PFSK-1 (cell line): ENCODE measurements around the gene ASIC4.

Experiments
- FOXP2 ChIP-seq: optimal IDR thresholded peaks from 2 replicates; pipeline ENCODE3; 2011; ENCODE audit warnings: borderline replicate concordance, control low read depth, inconsistent platforms; ENCODE audit not compliant: insufficient read depth; ENCODE audit errors: extremely low read length, extremely low read depth
- POLR2AphosphoS5 ChIP-seq: IDR thresholded peaks from 2 replicates; pipeline ENCODE4 v1.6.1; 2012; ENCODE audit warnings: low read depth, mild to moderate bottlenecking, control low read depth, low read length, moderate library complexity
- SIN3A ChIP-seq: IDR thresholded peaks from 2 replicates; pipeline ENCODE4 v1.6.1; 2012; ENCODE audit warnings: mild to moderate bottlenecking, low read length, moderate library complexity, borderline replicate concordance; ENCODE audit not compliant: insufficient read depth
- TAF1 ChIP-seq: IDR thresholded peaks from 2 replicates; pipeline ENCODE4 v1.6.1; 2012; ENCODE audit warnings: low read length, control low read depth, borderline replicate concordance; ENCODE audit not compliant: insufficient read depth
- TF ChIP-seq, protein P1 (sequence below), 2 experiments: IDR thresholded peaks; 2 replicates each; pipeline versions ENCODE4 v1.6.1 to v1.8.0; 2011 to 2012; ENCODE audit warnings: low read depth in 2 of 2, low read length in 2 of 2, control low read depth in 1 of 2, inconsistent platforms in 1 of 2, mild to moderate bottlenecking in 1 of 2, moderate library complexity in 1 of 2; ENCODE audit not compliant: insufficient read depth in 1 of 2

The ASIC4 gene

DNA sequence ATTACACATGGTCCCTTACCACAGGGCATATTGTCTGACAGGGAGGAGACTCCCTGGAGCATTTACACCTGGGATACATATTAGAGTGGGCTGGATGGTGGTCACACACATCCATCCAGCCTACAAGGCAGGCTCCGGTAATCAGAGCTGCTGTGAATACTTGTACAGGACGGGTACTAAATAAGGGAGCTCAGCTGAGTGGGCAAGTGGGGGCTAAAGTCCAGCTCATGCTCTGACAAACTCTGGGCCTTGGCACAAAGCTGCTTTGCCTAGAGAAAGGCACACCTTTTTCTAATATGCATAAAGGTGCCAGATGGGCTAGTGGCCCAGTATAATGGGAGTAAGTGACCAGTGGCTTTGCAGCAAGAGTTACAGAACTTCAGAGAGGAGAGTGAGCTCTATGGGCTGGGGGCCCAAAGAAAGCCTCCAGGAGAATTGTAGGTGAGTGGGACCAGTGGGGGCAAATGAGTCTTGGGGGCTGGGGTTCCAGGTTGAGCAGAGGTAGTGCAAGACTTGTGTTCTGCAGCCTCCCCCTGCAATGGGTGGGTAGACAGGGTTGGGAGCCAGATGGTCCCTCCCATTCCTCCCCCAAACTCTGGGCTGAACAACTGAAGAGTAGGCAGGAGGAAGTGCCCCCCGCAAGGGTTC is 31.1 kb downstream of the ASIC4 start:
- TF ChIP-seq TAF1: no peak
- TF ChIP-seq POLR2AphosphoS5: no peak
- TF ChIP-seq SIN3A: no peak
- TF ChIP-seq, protein P1, sequence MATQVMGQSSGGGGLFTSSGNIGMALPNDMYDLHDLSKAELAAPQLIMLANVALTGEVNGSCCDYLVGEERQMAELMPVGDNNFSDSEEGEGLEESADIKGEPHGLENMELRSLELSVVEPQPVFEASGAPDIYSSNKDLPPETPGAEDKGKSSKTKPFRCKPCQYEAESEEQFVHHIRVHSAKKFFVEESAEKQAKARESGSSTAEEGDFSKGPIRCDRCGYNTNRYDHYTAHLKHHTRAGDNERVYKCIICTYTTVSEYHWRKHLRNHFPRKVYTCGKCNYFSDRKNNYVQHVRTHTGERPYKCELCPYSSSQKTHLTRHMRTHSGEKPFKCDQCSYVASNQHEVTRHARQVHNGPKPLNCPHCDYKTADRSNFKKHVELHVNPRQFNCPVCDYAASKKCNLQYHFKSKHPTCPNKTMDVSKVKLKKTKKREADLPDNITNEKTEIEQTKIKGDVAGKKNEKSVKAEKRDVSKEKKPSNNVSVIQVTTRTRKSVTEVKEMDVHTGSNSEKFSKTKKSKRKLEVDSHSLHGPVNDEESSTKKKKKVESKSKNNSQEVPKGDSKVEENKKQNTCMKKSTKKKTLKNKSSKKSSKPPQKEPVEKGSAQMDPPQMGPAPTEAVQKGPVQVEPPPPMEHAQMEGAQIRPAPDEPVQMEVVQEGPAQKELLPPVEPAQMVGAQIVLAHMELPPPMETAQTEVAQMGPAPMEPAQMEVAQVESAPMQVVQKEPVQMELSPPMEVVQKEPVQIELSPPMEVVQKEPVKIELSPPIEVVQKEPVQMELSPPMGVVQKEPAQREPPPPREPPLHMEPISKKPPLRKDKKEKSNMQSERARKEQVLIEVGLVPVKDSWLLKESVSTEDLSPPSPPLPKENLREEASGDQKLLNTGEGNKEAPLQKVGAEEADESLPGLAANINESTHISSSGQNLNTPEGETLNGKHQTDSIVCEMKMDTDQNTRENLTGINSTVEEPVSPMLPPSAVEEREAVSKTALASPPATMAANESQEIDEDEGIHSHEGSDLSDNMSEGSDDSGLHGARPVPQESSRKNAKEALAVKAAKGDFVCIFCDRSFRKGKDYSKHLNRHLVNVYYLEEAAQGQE (IDR thresholded peaks at IDR 0.05; ENCODE audit: insufficient read depth in 1 of 2, low read depth in 2 of 2, low read length in 2 of 2): no peak
- TF ChIP-seq FOXP2: no peak

- TF ChIP-seq FOXP2 (no peak), TAF1 (no peak), SIN3A (no peak), POLR2AphosphoS5 (no peak)
- TF ChIP-seq, protein P1 (IDR thresholded peaks at IDR 0.05; ENCODE audit: insufficient read depth in 1 of 2, low read depth in 2 of 2, low read length in 2 of 2): no peak
These were observed 31.7 kb downstream of the ASIC4 start for GRCh38 chr2:219545943-219546352.

- TF ChIP-seq SIN3A: no peak
- TF ChIP-seq FOXP2: no peak
- no peak for TF ChIP-seq TAF1
- TF ChIP-seq, protein P1 (IDR thresholded peaks at IDR 0.05; ENCODE audit: insufficient read depth in 1 of 2, low read depth in 2 of 2, low read length in 2 of 2): no peak
- TF ChIP-seq POLR2AphosphoS5: no peak
These were observed 33.3 kb downstream of the ASIC4 start for GRCh38 chr2:219547621-219548020.

GRCh38 chr2:219548990-219549389 is 34.7 kb downstream of the ASIC4 start:
- TF ChIP-seq, protein P1 (IDR thresholded peaks at IDR 0.05; ENCODE audit: insufficient read depth in 1 of 2, low read depth in 2 of 2, low read length in 2 of 2): no peak
- TF ChIP-seq SIN3A: no peak
- TF ChIP-seq TAF1: no peak
- no peak for TF ChIP-seq FOXP2

- TF ChIP-seq TAF1 (no peak), POLR2AphosphoS5 (no peak), FOXP2 (no peak)
These were observed 35.3 kb downstream of the ASIC4 start for GRCh38 chr2:219549619-219550018.
